Type B pancreatic cell (in vitro differentiated cells): ENCODE data around the gene CPB2. TPM values are rescaled to one million over a fixed set of nuclear protein-coding genes. Genes with fewer than 3 reads are reported as not detected.

Experiments
- DNase-seq: peaks from one replicate; pipeline ENCODE4 v3.0.0; 2021; ENCODE audit warnings: mixed read lengths; ENCODE audit not compliant: unreplicated experiment; ENCODE audit errors: extremely low spot score
- H3K27ac Mint-ChIP-seq: 2 replicates; pipeline ENCODE4 v1.8.0; 2021; ENCODE audit warnings: mild to moderate bottlenecking, mixed read lengths
- H3K27me3 Mint-ChIP-seq: 2 replicates; pipeline ENCODE4 v1.8.0; 2021; ENCODE audit warnings: mixed read lengths
- H3K36me3 Mint-ChIP-seq: 2 replicates; pipeline ENCODE4 v1.8.0; 2021; ENCODE audit warnings: mixed read lengths
- H3K4me1 Mint-ChIP-seq: one replicate; pipeline ENCODE4 v1.8.0; 2021; ENCODE audit warnings: mixed read lengths; ENCODE audit not compliant: unreplicated experiment
- H3K4me3 Mint-ChIP-seq: 2 replicates; pipeline ENCODE4 v1.8.0; 2021; ENCODE audit warnings: mild to moderate bottlenecking, mixed read lengths
- H3K9me3 Mint-ChIP-seq: 2 replicates; pipeline ENCODE4 v1.8.0; 2021; ENCODE audit warnings: mixed read lengths
- total RNA-seq: library from RNA; stranded (reverse); gene quantifications from 2 replicates; pipeline ENCODE4 v1.2.1, GENCODE V29; 2021; ENCODE audit warnings: low replicate concordance
- TF ChIP-seq, protein P1 (sequence below): fragments of 200-600 bp; sonication (generic); conservative IDR thresholded peaks from 2 replicates; pipeline ENCODE4 v1.5.0; 2021; ENCODE audit warnings: antibody characterized with exemption, mild to moderate bottlenecking

The CPB2 gene
- total RNA-seq, 1 donor from 2014 or later: 0.19 TPM

DNA sequence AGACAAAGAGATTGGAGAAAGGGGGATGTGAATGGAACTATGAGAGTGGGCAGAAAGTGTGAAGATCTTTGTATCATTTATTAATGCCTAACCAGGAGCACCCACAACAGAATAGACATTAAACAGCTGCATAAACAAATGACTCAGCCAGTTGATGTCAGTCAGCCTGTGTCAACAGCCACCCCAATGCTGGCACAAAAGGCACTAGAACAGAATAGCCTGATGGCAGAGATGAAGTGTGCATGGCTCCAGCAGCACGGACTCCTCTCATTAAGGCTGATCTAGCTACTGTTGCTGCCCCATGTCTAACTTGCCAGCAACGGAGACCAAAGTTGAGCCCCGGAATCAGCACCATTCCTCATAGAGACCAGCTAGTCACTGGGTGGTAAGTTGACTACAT lies 7.8 kb downstream of the CPB2 start:
- Mint-ChIP-seq H3K4me1 (peaks cover 4% of the 10 kb centered on the region), H3K27me3 (no peaks in the 10 kb centered on the region), H3K4me3 (no peak overlapping the region), H3K27ac (no peak overlapping the region), H3K36me3 (no peaks in the 10 kb centered on the region), H3K9me3 (no peaks in the 10 kb centered on the region)
- TF ChIP-seq, protein P1, sequence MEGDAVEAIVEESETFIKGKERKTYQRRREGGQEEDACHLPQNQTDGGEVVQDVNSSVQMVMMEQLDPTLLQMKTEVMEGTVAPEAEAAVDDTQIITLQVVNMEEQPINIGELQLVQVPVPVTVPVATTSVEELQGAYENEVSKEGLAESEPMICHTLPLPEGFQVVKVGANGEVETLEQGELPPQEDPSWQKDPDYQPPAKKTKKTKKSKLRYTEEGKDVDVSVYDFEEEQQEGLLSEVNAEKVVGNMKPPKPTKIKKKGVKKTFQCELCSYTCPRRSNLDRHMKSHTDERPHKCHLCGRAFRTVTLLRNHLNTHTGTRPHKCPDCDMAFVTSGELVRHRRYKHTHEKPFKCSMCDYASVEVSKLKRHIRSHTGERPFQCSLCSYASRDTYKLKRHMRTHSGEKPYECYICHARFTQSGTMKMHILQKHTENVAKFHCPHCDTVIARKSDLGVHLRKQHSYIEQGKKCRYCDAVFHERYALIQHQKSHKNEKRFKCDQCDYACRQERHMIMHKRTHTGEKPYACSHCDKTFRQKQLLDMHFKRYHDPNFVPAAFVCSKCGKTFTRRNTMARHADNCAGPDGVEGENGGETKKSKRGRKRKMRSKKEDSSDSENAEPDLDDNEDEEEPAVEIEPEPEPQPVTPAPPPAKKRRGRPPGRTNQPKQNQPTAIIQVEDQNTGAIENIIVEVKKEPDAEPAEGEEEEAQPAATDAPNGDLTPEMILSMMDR: no peak
- DNase-seq: no peak

- no peak overlapping the region for H3K27ac Mint-ChIP-seq
- H3K36me3 Mint-ChIP-seq: no peaks in the 10 kb centered on the region
- no peak overlapping the region for H3K4me3 Mint-ChIP-seq
- TF ChIP-seq, protein P1: no peak
- no peaks in the 10 kb centered on the region for H3K4me1 Mint-ChIP-seq
- H3K27me3 Mint-ChIP-seq: no peaks in the 10 kb centered on the region
- DNase-seq: no peak
- no peaks in the 10 kb centered on the region for H3K9me3 Mint-ChIP-seq
Observed at GRCh38 chr13:46094478-46094877, 10.4 kb downstream of the CPB2 start.

GRCh38 chr13:46088821-46089562 lies 15.8 kb downstream of the CPB2 start:
- Mint-ChIP-seq H3K9me3 (no peaks in the 10 kb centered on the region), H3K36me3 (no peaks in the 10 kb centered on the region), H3K4me3 (no peak overlapping the region), H3K4me1 (no peaks in the 10 kb centered on the region), H3K27me3 (no peaks in the 10 kb centered on the region), H3K27ac (no peak overlapping the region)
- TF ChIP-seq, protein P1: no peak
- no peak for DNase-seq

- Mint-ChIP-seq H3K4me1 (no peaks in the 10 kb centered on the region), H3K4me3 (no peak overlapping the region), H3K27me3 (no peaks in the 10 kb centered on the region), H3K36me3 (no peaks in the 10 kb centered on the region), H3K27ac (no peak overlapping the region), H3K9me3 (no peaks in the 10 kb centered on the region)
- TF ChIP-seq, protein P1: no peak
- DNase-seq: no peak
Observed at GRCh38 chr13:46087481-46087880, 17.4 kb downstream of the CPB2 start.

- Mint-ChIP-seq H3K36me3 (no peaks in the 10 kb centered on the region), H3K27me3 (peaks cover 2% of the 10 kb centered on the region), H3K4me1 (no peaks in the 10 kb centered on the region), H3K4me3 (no peak overlapping the region), H3K9me3 (no peaks in the 10 kb centered on the region), H3K27ac (no peak overlapping the region)
- no peak for DNase-seq
- TF ChIP-seq, protein P1: no peak
Observed at GRCh38 chr13:46086985-46087384, 17.8 kb downstream of the CPB2 start.
